ENCODE measurements around the gene TBC1D1. TPM values are rescaled to one million over a fixed set of nuclear protein-coding genes. Genes with fewer than 3 reads are reported as not detected.

The TBC1D1 gene
- total RNA-seq, 1 experiment from 2014 or later: 97.0 TPM

Other genes starting within 250 kb of the TBC1D1 start
- gene RELL1, start 204.7 kb upstream of the TBC1D1 start, total RNA-seq (2014; rRNA removed; shearing (Covaris generic)): 57.7 and 69.4 TPM in 2 replicates
- 38.6 and 51.4 TPM in 2 replicates for gene PGM2, start 64.4 kb upstream of the TBC1D1 start, total RNA-seq (2014; rRNA removed; shearing (Covaris generic))
- not detected in 2 replicates for gene PTTG2, start 69.3 kb downstream of the TBC1D1 start, total RNA-seq (2014; rRNA removed; shearing (Covaris generic))

All from A172 (cell line).